ENCODE results near the gene RTKN2.

GRCh38 chr10:62157601-62158000, 111.0 kb downstream of the RTKN2 start:
- TF ChIP-seq CTCF (IDR thresholded peaks at IDR 0.05; ENCODE audit: low read depth, low read length) (no peak), EZH2phosphoT487 (IDR thresholded peaks at IDR 0.05; ENCODE audit: low read depth) (no peak)
